Epidermal melanocyte (primary cell): ENCODE data around the gene FOXJ1.
"Not testable (repeated sequence)": the region's sequence is repeated elsewhere in the genome, so short reads cannot be mapped to it uniquely, and the experiment has no call there.

Experiments used
- DNase-seq: peaks from one replicate; pipeline ENCODE4 v3.0.0; 2011; ENCODE audit warnings: low spot score; ENCODE audit not compliant: insufficient read length

The FOXJ1 gene

GRCh38 chr17:76141212-76142038, at the start of gene FOXJ1:
Gene FOXJ1 (minus strand): TSS chr17:76141245. CDS start chr17:76140395, 850 bp downstream.
- DNase-seq, result peak; percentile 98

GRCh38 chr17:76189741-76190140, 48.7 kb upstream of the FOXJ1 start:
- DNase-seq, result no peak

GRCh38 chr17:76189247-76189646, 48.2 kb upstream of the FOXJ1 start:
- no peak for DNase-seq

- DNase-seq, result no peak
Measured at GRCh38 chr17:76188213-76189016, 47.4 kb upstream of the FOXJ1 start.

GRCh38 chr17:76186774-76187173, 45.7 kb upstream of the FOXJ1 start:
- DNase-seq, result not testable (repeated sequence)

GRCh38 chr17:76184290-76184689, 43.2 kb upstream of the FOXJ1 start:
- no peak for DNase-seq

- peak; percentile 94 for DNase-seq
Measured at GRCh38 chr17:76182016-76182764, 41.1 kb upstream of the FOXJ1 start.

- DNase-seq, result no peak
Measured at GRCh38 chr17:76179496-76180467, 38.7 kb upstream of the FOXJ1 start.

- no peak for DNase-seq
Measured at GRCh38 chr17:76178124-76178523, 37.1 kb upstream of the FOXJ1 start.

- DNase-seq, result no peak
Measured at GRCh38 chr17:76176701-76177574, 35.9 kb upstream of the FOXJ1 start.

GRCh38 chr17:76174037-76174436, 33.0 kb upstream of the FOXJ1 start:
- no peak for DNase-seq

GRCh38 chr17:76173474-76173873, 32.4 kb upstream of the FOXJ1 start:
- DNase-seq, result no peak

GRCh38 chr17:76171706-76172105, 30.7 kb upstream of the FOXJ1 start:
- DNase-seq, result no peak

- no peak for DNase-seq
Measured at GRCh38 chr17:76170114-76170513, 29.1 kb upstream of the FOXJ1 start.

- DNase-seq, result peak; percentile 30
Measured at GRCh38 chr17:76166906-76167305, 25.9 kb upstream of the FOXJ1 start.

- no peak for DNase-seq
Measured at GRCh38 chr17:76166168-76166567, 25.1 kb upstream of the FOXJ1 start.

GRCh38 chr17:76164331-76164730, 23.3 kb upstream of the FOXJ1 start:
- no peak for DNase-seq

- no peak for DNase-seq
Measured at GRCh38 chr17:76163919-76164318, 22.9 kb upstream of the FOXJ1 start.

GRCh38 chr17:76161619-76162266, 20.7 kb upstream of the FOXJ1 start:
- DNase-seq, result no peak
